HG02759 (cell line): Measurements from ENCODE around the gene GPR35.
"Not testable (repeated sequence)": the region's sequence is repeated elsewhere in the genome, so short reads cannot be mapped to it uniquely, and the experiment has no call there.

Source experiments
- ATAC-seq: cut with Tn5 transposase; IDR thresholded peaks from one replicate; pipeline ENCODE4 v1.9.1; 2021; ENCODE audit warnings: mild to moderate bottlenecking, moderate library complexity; ENCODE audit not compliant: unreplicated experiment

GPR35 gene

DNA sequence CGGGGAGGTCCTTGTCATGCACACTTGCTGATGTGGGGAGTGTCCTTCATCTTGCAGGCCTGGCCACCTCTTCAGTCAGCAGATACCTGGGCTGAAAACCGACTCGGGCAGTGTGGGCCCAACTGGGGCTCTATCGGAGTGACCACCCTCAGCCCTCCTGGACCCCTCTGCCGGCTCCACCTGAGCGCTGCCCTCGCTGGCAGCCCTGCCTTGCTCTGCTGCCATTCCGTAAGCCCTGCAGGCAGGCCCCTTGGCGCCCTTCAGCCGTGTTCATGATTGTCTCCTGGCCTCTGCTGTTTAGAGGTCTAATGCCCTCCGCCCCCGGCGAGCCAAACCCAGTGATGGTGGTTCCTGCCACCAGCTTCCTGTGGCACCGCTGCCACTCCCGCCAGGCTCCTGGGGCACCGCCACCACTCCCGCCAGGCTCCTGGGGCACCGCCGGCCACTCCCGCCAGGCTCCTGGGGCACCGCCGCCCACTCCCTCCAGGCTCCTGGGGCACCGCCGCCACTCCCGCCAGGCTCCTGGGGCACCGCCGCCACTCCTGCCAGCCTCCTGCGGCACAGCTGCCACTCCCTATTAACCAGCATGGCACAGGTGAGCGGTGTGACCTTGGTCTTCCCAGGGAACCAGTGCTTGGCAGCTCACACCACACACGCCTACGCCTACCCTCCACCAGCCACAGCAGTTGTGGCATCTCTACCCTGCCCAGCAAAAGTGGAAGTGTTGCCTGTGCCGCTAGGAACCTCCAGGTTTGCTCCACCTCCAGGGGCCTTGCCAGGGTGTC is 22.8 kb upstream of the GPR35 start:
- no peak for ATAC-seq

DNA sequence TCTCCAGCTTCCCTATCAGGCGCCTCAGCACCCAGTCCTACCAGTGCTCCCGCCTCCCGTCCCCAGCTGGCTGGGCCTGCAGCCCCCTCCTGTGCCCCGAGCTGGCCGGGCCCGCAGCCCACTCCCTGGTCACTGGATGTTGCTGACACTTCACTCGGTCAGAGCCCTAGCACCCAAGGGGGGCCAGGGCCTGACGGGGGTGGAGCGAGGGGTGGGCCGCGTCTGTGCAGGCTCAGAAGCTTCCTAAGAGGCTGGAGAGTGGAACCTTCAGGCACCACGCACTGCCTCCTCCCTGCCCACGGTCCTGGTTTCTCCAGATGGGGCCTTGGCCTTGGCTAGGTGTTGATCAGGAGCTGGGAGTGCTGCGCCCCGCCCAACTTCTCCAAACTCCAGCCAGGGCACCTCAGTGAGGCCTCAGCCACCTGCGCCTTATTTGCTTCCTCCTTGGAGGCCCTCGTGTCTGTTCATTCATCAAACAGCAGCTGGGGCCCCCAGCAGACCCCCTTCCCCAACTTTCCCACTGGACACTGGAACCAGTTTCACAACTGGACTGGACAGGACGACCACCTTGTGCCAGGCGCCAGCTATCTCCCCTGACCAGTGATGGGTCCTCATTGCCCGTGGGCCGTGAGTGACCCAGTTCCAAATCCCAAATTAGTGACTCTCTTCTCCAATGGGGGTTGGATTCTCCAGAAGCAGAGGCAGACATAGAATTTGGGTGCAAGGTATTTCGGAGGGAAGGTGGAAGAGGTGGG is 22.0 kb upstream of the GPR35 start:
- no peak for ATAC-seq

DNA sequence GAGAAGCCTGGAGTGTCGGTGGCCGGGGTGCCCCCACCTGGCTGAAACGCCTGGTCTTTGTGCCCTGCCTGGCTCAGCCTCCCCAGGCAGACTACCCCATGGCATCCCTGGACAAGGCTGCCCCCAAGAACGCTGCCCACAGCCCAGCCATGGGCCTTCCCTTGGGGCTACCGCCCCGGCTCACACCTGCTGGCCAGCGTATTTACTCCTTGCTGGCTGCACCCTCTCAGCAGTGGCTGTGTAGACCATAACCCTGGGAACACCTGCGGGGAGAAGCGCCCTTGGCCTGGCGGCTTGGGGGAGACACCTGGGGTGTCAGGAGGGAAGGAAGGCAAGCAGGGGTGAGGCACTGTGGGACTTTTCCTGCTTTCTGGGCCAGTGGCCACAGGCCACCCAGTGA is 21.4 kb upstream of the GPR35 start:
- ATAC-seq = no peak

- ATAC-seq = no peak
These were observed 20.9 kb upstream of the GPR35 start for GRCh38 chr2:240604291-240604938.

DNA sequence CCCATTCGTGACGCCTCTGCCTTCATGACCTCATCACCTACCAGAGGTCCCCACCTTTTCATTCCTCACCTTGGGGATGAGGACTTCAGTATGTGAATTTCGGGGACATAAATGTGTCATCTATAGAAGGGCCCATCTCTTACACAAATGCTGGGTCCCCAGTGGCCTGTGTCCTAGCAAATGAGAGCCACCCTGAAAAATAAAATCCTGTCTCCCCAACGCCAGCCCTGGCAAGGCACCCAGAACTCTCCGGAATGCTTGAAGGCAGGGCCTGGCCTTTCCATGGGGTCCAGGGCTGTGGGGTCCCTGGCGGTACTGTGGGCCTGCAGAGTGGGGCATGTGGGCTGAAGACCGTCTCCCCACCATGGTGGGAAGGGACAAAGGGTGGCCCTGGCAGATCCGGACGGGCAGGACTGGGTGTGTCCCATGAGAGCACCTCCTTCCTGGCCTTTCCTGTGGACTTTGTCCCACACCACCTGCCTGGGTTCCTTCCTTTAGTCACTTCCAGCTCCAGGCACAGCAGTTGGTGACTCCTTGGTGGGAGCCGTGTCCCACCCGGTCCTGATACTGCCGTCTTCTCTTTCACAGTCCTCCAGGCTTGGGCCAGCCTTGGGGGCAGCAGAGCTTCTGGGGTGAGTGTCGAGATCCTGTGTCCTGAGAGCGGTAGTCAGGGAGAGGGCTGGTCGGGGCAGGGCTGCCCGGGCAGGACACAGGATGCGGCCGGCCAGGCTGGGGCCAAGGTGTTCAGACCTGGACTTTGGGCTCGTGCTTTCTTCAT is 20.2 kb upstream of the GPR35 start:
- ATAC-seq = no peak

DNA sequence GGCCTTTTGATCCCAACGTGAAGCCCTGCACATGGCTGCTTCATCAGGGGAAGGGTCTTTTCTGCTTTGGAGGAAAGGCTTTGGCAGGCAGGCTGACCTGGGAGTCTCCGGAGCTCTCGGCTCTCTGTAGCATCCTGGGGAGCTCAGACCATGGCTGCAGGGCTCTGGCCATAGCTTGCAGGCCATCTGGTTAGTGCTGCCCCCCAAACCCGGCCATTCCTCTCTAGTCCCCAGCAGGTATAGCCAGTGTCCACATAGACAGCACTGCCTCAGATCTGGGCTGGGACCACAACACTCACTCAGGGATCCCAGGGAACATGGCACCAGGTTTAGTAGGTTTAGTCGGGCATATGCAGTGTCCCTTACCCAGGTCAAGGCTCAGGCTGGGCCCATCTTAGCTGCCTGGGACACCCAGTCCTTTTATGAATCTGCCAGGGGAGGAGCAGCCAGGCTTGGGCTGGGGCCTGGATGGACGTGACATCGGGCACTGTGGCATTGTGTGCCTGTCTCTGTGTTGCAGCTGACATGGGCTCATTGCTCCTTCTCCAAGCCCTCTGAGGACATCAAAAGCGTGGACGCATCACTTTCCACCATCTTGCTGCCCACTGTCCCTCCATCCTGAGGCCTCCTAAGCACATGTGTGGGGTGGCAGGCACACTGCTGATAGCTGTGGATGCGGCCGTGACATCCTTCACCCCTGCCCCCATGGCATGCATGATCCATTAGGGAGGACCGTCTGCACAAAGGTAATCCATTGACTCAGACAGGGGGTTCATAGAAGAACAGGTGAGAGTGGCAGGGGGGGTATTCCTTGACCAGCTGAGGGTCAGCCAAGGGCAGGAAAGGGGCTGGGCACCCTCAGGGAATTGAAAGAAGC is 19.2 kb upstream of the GPR35 start:
- ATAC-seq = no peak

DNA sequence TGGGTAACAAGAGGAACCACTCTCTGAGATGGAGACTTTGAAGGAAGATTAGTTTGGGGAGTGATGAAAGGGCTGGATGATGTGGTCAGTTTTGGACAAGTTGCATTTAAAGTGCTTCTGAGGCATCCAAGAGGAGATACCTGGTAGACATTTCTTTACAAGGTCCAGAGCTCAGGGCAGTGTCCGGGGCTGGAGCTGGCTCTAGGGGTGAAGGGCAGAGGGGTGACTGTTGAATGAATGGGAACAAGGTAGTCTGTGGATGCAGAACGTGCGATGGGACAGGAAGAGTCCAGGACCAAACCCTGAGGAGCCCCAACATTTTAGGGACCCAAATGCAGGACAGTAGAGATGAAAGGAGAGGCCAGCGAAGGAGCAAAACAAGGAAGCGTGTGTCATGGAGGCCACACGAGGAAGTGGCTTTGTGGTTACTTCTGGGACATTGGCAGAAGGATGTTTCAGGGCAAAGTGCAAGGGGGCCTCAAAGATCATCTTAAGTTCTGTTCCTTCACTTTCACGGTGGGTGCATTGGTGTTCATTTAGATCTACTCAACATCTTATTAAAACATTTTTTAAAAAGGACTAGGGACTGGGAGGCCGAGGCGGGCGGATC is 13.6 kb upstream of the GPR35 start:
- no peak for ATAC-seq

- ATAC-seq = no peak
These were observed 11.5 kb upstream of the GPR35 start for GRCh38 chr2:240613781-240614180.

DNA sequence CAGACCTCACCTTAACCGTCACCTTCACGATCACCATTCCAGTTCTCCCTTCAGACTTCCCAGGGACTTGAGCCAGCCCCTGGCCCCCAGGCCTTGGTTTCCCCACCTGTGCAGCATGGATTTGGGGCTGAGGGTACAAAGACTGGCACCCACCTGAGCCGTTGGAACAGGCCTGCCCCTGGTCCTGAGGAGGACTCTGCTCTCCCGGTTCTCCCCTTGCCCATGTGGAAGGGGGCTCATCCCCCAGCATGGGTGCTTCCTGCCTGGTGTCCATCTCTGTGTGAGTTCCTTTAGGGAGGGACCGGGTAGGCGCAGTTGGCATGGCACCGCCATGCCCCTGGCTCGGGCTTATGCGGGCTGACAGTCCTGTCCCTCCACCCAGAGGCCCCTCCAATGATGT is 10.9 kb upstream of the GPR35 start:
- ATAC-seq = no peak

GRCh38 chr2:240615396-240615795 is 9.9 kb upstream of the GPR35 start:
- no peak for ATAC-seq

GRCh38 chr2:240615820-240616547 is 9.3 kb upstream of the GPR35 start:
- no peak for ATAC-seq

GRCh38 chr2:240616860-240617666 is 8.2 kb upstream of the GPR35 start:
- ATAC-seq = not testable (repeated sequence)

GRCh38 chr2:240618776-240619175 is 6.5 kb upstream of the GPR35 start:
- ATAC-seq = no peak

GRCh38 chr2:240619506-240620148 is 5.7 kb upstream of the GPR35 start:
- ATAC-seq = no peak

DNA sequence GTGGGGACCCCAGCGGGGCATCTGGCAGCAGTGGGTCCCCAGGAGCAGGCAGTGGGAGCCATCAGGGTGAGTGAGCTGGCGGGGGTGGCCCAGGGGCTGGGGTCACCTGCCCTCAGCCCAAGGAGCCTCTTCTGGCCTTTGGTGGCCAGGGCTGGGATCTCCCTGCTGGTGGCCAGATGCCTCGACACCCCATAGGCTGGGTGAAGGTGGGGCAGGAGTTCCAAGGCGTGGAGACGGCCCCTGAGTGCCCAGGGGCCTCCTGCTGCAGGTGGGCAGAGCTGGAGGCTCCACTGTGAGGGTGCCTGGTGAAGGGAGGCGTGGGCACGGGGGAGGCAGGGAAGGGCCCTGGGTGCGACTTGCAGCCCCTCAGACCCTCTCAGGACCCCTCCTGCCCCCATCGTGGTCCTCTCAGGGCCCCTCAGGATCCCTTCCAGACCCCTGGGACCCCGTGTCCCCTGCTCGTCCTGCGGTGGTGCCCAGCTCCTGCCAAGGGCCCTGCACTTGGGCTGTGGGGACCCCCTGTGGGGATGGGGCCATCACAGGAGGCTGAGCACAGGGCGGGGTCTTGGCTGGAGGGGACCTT is 5.0 kb upstream of the GPR35 start:
- ATAC-seq = no peak

- ATAC-seq = no peak
These were observed 4.4 kb upstream of the GPR35 start for GRCh38 chr2:240620859-240621258.

GRCh38 chr2:240622060-240622411 is 3.2 kb upstream of the GPR35 start:
- no peak for ATAC-seq
